ENCODE data around the gene AGTPBP1. TPM values are rescaled to one million over a fixed set of nuclear protein-coding genes. Genes with fewer than 3 reads are reported as not detected.

AGTPBP1 gene
- total and polyA plus RNA-seq, 8 donors: 2.9 to 46.1 (median 13.2) TPM

DNA sequence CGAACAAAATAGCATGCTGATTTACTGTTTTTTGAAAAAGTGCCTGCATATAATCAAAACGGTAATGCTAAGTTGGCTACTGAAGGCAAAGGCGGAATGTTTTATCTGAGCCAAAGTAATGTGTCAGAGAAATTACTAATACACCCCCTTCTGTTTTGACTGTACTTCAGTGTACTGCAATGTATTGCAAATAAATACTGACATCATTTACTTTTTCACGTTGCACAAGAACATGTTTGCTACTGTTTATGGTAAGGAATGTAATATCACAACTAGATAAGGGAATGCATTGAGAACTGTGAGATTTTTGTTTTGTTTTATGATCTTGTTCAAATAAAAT lies 813 bp upstream of the AGTPBP1 start:
- DNase-seq: no peak
- peaks cover 0 to 6% (median 0%) of the 10 kb centered on the region in 3 donors for H3K27me3 ChIP-seq
- no peaks in the 10 kb centered on the region for H3K9me3 ChIP-seq
- H3K27ac ChIP-seq: peak overlapping the region; percentile 87 to 95 (median 94)
- H3K36me3 ChIP-seq: no peaks in the 10 kb centered on the region
- TF ChIP-seq POLR2AphosphoS5 (IDR thresholded peaks at IDR 0.05): no peak
- TF ChIP-seq POLR2A (IDR thresholded peaks at IDR 0.05): no peak
- no peak for TF ChIP-seq EP300 (IDR thresholded peaks at IDR 0.05)
- no peak for TF ChIP-seq CTCF (IDR thresholded peaks at IDR 0.05)
- WGBS, 5 donors: 0 to 3% (median 1%) methylated on average over 4 of the region's 4 CpGs
- H3K4me1 ChIP-seq: peaks cover 0 to 33% (median 18%) of the 10 kb centered on the region in 4 donors
- H3K4me3 ChIP-seq: peak overlapping the region; percentile 69 to 93 (median 78)
- intact Hi-C loops (cut with DNase I; ENCODE audit: low total_unique reads): no loop called here

GRCh38 chr9:85741095-85741874 lies 469 bp downstream of the AGTPBP1 start:
- Histone ChIP-seq H3K36me3 (no peaks in the 10 kb centered on the region), H3K27me3 (peaks cover 0 to 4% (median 0%) of the 10 kb centered on the region in 3 donors), H3K9me3 (no peaks in the 10 kb centered on the region), H3K4me3 (peak overlapping the region; percentile 69 to 93 (median 78)), H3K4me1 (peaks cover 0 to 33% (median 18%) of the 10 kb centered on the region in 4 donors), H3K27ac (peak overlapping the region; percentile 84 to 95 (median 89))
- TF ChIP-seq CTCF (IDR thresholded peaks at IDR 0.05) (no peak), EP300 (IDR thresholded peaks at IDR 0.05) (no peak), POLR2AphosphoS5 (IDR thresholded peaks at IDR 0.05) (no peak), POLR2A (IDR thresholded peaks at IDR 0.05) (no peak)
- WGBS, 5 donors: 0 to 1% (median 0%) methylated on average over 20 to 75 of the region's 75 CpGs
- intact Hi-C loops (cut with DNase I; ENCODE audit: low total_unique reads): no loop called here
- peak; percentile 36 to 85 for DNase-seq

DNA sequence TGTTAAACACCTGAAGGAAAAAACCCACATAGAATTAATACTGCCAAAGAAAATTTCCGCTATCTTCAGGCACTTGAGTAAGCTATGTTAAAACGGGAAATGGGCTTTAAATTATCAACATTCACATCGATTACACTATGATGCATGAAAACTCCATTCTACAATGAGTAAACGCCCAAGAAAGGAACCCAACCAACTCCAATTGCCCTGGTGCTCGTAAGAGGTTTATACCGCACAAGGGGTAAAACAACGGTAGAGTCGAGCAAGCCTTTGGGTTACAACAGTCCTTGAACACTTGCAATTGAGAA lies 1.0 kb downstream of the AGTPBP1 start:
- Histone ChIP-seq H3K4me3 (peak overlapping the region; percentile 69 to 93 (median 78)), H3K9me3 (no peaks in the 10 kb centered on the region), H3K36me3 (no peaks in the 10 kb centered on the region), H3K27me3 (no peaks in the 10 kb centered on the region), H3K4me1 (peaks cover 0 to 34% (median 18%) of the 10 kb centered on the region in 4 donors), H3K27ac (peak overlapping the region; percentile 84 to 95 (median 89))
- TF ChIP-seq EP300 (IDR thresholded peaks at IDR 0.05) (no peak), POLR2A (IDR thresholded peaks at IDR 0.05) (no peak), CTCF (IDR thresholded peaks at IDR 0.05) (no peak), POLR2AphosphoS5 (IDR thresholded peaks at IDR 0.05) (no peak)
- intact Hi-C loops (cut with DNase I; ENCODE audit: low total_unique reads): no loop called here
- DNase-seq: no peak
- WGBS, 5 donors: 2 to 5% (median 3%) methylated on average over 8 of the region's 8 CpGs

GRCh38 chr9:85738509-85738908 lies 3.2 kb downstream of the AGTPBP1 start:
- no peaks in the 10 kb centered on the region for H3K27me3 ChIP-seq
- H3K4me1 ChIP-seq: peaks cover 0 to 35% (median 16%) of the 10 kb centered on the region in 4 donors
- H3K4me3 ChIP-seq: no peak overlapping the region
- no peaks in the 10 kb centered on the region for H3K36me3 ChIP-seq
- WGBS, 5 donors: 71 to 91% (median 83%) methylated on average over 2 of the region's 2 CpGs
- no peak for DNase-seq
- no peak overlapping the region for H3K27ac ChIP-seq
- intact Hi-C loops (cut with DNase I; ENCODE audit: low total_unique reads): no loop called here
- no peaks in the 10 kb centered on the region for H3K9me3 ChIP-seq
- TF ChIP-seq POLR2A (IDR thresholded peaks at IDR 0.05) (no peak), EP300 (IDR thresholded peaks at IDR 0.05) (no peak), POLR2AphosphoS5 (IDR thresholded peaks at IDR 0.05) (no peak), CTCF (IDR thresholded peaks at IDR 0.05) (no peak)
